ENCODE measurements around the gene HECA.
"Not testable (repeated sequence)": the region's sequence is repeated elsewhere in the genome, so short reads cannot be mapped to it uniquely, and the experiment has no call there.

Gene HECA

DNA sequence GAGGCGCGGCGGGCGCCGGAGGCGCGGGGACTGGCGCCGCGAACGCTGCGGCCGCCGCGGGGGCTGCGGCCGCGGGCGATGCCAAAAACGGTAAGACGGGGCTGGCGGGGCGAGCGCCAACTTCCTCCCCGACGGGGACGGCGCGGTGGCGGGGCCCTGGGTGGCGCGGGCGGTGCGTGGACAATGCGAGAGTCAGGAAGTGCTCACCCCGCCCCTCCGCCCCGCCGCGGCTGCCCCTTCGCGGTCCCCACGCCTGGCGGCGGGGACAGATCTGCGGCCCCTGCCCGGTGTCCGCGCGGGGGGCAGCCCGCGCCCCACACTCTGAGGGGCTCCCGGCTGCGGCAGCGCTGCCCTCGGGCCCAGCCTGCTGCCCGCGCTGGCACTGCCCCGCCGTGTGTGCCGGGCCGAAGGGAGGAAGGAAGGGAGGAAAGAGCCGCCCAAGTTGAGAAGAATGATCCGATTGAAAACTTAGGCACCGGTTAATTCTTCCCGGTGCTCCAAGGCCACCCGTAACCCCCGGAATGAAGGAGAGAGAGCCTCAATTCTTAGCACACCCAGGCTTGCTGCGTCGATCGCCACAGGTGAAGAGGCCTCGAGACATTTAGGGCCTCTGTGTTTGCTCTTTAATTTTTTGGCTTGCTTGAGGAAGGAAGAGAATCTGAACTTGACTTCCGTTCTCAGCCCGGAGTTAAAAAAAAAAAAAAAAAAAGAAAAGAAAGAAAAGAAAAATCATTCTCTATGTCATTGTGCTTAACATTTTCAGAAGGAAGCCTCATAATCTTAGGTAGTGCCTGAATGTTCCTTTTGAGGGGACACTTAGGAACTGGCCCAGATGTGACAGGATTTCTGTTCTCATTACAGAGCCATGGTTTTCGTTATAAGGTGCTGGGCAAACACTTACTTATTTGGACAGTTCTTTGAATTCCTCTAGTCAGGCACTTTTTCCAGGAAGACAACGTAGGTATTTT lies 982 bp downstream of the HECA start:
- DNase-seq = peak; percentile 50

DNA sequence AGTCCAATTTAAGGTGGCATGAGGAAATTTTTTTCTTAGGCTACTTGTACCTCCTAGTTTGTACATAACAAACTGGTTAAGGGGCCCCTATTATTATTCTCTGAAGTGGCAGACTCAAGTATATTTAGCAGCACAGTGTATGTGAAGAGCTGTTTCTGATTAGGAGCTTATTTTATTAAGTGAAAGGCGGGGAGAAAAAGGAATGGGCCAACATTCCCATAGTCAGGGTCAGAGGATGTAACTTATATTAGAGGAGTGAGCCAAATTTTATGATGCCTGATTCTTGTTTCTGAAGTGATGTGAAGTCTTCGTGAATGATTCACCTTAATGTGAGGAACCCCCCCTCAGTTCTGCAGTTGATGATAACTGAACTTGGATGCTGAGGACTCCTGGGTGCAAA lies 2.8 kb downstream of the HECA start:
- DNase-seq = no peak

DNA sequence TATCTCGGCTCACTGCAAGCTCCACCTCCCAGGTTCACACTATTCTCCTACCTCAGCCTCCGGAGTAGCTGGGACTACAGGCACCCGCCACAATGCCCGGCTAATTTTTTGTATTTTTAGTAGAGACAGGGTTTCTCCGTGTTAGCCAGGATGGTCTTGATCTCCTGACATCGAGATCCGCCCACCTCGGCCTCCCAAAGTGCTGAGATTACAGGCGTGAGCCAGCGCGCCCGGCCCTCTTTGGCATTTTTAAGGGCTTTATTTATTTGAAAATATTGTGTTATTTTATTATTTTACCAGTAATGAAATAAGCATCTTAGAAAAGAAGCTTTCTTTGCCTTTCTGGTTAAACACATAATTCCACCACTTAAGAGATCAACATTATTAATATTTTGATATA lies 6.0 kb downstream of the HECA start:
- DNase-seq = not testable (repeated sequence)

DNA sequence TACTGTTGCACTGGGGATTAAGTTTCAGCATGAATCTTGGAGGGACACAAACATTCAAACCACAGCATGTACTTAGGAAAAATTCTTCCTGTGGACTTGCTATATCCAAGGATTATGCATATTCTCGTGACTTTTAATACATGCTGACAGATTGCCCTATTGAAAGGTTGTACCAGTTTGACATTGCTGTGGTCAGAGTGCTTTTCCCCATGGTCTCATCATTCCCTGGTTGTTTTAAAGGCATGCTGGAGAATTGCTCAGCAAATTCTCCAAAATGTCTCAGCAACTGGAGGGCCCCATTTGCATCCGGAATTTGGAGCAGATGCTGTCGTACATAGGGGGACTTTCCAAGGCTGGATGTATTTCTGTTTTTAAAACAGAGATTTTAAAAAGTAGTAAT lies 7.4 kb downstream of the HECA start:
- DNase-seq = no peak

DNA sequence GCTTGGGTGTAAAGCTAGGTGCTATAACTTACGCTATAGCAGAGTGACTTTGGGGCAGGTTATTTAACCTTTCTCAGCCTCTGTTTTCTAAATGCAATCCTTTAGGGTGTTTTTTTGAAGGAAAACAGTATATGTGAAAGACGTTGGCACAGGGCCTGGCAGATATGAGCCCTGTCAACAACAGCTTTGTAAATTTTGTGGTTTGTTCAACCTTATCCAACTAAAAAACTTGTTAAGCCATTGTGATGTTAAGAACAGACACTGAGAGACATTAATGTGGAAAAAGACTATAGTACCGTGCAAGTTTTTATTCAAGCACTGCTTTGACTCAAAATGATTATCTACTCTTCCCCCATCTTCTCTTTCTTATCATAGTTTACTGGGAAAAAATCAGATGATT lies 8.2 kb downstream of the HECA start:
- no peak for DNase-seq

DNA sequence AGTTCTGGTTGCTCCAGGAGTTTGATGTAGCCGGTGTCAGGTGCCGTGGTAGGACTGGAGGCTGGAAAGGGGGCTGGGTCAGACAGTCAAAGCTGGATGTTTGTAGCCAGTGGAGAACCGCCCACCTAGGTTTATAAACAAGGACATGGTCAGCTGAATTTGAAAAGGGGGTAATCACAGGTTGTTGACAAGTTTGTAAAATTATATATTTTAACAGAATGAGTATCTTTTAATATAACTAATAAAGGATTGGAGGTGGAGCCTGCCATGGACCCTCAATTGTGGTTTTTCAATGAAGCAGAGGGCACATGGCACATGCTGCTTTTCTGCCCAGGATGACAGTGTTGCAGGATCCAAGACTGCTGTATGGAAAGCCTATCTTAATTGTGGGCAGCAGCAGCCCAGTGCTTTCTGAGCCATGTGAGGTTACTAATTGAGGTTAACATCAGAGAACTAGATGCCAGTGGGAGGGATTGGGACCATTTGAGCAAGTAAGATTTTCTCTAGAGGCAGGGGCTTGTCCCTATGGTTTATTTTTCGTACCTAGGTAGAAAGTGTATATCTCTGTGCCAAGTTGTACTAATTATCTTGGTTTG lies 9.7 kb downstream of the HECA start:
- DNase-seq = no peak

DNA sequence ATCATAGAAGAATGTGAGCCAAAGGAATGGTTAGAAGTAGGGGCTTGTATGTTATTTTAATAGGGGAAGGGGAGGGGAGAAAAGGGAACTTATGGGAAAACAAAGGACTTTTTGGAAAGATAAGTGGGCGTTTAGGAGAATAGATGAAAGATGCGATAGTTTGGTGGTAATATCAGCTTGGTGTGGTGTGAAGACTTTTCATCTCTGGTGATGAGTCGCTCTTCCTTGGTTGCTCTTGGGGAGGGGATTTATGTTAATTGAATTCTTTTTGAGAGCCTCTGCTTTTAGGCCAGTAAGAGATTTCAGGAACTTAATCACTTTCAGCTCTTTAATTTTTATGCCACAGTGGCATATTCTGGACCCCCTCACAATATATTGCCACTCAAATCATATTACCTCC lies 10.8 kb downstream of the HECA start:
- DNase-seq = no peak

DNA sequence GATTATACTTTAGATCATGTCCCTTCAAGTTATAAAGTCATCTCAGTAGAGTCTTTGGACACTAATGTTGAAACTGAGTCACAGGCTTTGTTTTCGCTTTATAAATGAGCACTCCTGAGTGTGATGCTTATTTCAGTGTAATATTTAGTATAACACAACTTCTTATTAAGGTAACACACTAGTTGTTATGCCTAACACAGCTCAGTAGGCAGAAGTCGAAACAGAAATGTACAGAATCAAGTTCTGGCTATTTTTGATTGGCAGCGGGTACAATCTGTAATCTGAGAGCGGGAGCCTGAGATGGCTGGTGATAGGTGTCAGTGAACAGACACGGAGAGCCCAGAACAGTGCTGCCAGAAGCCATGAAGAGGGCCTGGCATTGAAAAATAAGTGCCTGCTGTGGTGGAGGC lies 11.4 kb downstream of the HECA start:
- DNase-seq = no peak

DNA sequence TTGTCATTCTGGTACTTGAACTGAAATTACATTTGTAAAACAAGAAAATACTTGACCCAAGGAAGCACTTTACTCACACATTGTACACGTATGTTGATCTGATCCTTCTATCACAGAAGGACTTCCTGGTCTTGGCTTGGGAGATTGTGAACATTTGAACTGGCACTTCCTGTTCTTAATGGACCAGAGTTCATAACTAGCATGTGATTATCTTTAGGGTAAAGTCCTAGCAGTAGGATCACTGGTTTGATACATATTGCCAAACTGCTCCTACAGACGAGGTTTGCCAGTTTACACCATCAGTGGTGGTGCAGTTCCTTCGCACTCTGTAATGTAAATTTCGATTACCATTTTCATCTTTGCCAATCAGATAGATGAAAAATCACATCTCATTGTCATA lies 12.7 kb downstream of the HECA start:
- no peak for DNase-seq

DNA sequence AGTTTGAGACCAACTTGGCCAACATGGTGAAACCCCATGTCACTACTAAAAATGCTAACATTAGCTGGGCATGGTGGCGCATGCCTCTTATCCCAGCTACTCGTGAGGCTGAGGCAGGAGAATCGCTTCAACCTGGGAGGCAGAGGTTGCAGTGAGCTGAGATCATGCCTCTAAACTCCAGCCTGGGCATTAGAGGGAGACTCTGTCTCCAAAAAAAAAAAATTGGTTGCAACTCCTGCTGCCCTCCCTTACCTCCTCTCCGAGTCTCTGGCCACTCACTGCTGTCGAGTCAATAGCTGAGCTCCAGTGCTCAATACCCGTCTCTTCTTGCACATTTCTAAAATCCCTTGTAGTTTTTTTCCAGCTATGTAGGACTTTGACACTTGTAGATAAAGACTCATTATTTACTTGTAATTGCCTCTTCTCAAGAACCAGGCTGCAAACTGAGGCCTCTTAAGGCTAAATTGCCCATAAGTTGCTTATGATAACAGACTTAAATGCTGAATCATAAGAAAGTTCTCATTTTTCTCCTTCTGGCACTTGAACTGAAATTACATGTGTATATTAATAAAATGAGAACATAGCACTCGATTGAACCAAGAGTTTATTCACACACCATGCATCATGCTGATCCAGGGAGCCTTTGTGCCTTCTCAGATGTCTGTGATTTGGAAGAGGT lies 13.8 kb downstream of the HECA start:
- DNase-seq = no peak

DNA sequence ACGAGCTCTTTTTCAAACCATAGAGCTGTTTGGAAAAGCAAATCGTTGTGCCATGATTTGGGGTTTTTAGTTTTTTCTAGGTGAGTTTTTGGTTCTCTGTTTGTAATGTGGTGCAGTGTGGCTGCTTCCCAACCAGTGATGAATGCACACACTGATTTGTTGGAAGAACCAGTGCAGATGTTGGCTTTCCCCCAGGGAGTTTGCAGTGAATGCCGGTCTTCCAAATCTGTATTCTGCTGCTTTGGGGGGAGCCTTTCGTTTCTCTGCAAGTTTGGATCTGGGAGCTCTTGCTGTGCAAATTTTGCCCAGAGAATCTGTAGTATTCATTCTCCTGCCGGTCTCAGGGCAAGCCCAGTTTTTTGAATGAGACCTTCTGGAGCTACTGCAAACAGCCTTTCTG lies 14.5 kb downstream of the HECA start:
- DNase-seq = peak; percentile 23

DNA sequence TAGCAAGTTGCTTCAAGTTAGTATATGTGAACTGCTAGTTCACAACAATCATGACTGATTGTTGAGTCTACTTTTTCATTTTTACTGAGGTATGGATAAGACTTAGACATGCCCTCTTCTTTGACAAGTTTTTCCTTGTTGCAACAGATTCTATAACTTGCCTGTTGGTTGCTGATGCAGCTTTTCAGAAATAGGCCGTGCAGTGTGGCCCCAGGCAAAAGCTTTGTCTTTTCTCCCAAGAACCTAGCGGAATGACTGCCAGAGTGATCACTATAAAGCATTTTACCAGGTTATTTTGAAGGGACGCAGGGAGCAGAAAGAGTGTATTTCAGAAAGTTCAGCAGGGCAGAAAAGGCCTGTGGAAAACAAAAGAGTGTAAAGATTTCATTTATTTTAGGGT lies 16.0 kb downstream of the HECA start:
- DNase-seq = no peak

DNA sequence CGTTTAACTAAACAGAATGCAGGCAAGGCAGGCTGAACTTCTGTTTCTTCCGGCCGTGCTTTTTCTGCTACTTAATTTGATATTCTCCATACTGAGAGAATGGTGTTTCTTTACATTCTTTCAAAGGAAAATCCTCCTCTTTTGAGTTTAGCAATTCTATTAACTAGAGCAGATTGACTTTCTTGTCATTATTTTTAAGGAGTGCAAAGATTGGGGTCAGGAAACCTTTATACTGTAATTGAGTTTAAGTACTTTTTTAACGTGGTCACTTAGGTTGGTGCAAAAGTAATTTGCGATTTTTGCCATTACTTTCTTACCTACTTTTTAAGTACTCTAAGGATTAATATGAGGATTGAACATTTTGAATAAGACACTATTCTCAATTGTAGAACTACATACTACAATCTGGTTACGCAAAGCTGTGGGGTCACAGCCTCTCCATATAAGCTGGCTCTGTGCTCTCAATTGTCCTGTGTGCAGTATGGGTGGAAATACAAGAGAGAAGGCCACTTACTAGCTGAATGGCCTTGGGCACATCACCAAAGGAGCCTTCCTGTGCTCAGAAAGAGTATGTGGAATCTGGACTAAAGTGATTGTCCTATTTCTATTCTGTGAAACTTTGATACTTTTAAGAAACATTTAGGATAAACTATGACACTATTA lies 16.7 kb downstream of the HECA start:
- DNase-seq = no peak

DNA sequence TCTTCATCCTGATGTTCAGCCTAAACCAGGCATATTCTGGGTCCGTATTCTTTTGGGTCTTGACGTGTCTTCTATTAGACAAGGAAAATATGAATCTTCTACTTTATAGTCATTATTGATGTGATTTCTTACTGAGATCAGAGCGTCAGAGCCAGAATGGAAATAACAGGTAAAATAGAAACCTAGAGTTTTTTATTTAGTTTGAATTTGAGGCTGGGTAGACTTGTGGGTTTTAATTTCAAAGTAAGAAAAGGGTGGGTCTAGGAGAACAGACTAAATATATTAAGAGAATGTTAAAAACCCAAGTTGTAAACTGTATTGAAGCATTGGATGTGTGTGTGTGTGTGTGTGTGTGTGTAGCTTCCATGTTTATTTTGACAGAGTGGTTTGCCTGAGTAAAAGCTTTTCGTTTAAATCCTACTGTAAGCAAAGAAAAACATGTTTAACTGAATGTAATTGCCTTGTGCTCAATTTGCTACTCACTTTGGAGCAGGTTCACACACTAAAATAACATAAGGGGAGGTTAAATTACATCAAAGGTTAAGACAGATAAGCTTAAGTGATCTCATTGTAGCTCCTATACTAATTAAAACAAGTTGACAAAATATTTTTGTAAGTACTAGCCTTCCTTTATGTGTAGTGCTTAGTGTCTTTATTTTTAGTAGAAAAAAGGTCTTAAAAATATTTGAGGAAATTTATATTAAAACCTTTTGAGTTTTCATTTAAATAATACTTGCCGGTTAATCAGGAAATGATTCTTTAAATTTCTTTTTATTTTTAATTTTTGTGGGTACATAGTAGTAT lies 17.4 kb downstream of the HECA start:
- no peak for DNase-seq

DNA sequence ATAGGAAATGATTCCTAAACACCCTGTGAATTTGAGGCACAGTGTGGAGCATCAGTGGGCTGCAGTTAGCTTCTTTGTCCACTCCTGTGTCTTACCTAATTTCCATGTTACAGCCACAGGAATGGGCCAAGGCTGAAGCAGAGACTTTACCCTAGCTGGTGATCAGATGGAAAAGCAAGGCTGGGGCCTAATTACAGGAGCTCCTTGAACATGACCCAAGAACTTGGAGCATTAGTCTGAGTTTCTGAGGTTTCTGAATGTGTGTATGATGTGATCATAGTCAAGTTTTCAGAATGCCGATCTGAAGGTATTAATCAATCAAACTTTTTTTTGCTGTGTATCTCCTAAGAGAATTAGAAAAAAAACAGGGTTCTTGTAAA lies 18.0 kb downstream of the HECA start:
- DNase-seq = no peak

DNA sequence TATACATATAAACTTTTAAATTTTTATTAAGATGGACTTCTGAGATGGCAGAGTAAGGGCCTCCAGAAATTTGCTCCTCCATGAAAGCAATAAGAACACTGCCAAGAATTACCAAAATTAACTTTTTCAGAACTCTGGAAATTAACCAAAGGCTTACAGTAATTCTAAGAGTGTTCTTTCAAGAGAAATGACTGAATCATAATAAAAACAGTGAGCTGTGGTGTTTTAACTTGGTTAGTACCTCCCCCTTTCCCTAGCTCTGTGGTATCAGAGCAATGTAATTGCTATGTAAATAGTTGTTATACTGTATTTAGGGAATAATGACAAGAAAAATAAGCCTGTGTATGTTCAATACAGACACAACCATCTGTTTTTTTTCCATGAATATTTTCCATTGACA lies 19.0 kb downstream of the HECA start:
- no peak for DNase-seq

DNA sequence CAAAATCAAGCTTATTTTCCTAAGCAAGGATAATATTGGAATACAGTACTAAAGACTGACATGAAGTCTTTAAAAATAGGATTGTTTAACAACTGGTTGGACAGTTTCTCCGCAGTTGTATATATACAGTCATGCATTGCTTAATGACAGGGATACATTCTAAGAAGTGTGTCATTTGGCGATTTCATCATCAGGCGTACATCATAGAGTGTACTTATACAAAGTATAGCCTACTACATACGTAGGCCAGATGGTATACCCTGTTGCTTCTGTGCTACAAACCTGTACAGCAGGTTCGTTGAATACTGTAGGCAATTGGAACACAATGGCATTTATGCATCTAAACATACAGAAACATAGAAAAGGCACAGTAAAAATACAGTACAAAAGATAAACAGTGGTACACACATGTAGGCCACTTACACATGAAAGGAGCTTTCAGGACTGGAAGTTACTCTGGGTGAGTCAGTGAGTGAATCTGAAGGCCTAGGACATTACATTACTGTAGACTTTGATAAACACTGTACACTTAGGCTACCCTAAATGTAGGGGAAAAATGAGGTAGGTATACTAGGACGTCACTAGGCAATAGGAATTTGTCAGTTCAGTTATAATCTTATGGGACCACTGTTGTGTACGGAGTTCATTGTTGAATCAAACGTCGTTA lies 20.1 kb downstream of the HECA start:
- DNase-seq = no peak

DNA sequence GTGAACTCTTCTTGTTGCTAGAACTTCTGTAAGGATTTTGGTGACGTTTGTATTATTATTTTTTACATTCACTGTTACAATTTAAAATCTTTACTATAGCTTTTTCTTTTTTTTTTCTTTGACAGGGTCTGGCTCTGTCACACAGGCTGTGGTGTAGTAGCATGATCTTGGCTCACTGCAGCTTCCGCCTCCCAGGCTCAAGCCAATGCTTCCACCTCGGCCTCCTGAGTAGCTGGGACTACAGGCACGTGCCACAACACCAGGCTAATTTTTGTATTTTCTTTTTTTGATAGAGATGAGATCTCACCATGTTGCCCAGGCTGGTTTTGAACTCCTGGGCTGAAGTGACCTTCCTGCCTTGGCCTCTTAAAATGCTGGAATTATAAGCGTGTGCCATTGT lies 21.2 kb downstream of the HECA start:
- DNase-seq = no peak

DNA sequence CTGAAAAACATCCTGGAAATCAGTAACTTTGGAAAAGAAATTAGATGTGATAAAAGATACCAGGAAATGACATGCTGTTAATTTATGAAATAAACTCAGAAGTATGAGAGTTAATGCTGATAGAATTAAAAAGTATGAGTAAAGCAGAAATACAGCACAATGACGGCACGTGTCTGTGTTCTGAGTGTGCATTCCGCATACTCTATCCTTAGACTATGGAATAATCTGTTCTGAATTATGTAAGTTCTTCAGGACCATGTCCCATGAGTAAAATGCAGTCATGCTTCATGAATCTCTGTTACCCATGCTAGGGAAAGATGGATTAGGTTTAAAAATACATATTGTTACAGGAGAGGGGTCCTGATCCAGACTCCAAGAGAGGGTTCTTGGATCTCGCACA lies 21.7 kb downstream of the HECA start:
- no peak for DNase-seq

DNA sequence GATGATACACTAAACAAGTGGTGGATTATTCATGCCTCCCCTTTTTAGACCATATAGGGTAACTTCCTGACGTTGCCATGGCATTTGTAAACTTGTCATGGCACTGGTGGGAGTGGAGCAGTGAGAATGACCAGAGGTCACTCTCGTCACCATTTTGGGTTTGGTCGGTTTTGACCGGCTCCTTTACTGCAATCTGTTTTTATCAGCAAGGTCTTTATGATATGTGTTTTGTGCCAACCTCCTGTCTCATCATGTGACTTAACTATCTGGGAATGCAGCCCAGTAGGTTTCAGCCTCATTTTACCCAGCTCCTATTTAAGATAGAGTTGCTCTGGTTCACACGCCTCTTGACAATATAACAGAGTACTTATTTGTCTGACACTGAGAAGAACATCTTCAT lies 22.2 kb downstream of the HECA start:
- DNase-seq = not testable (repeated sequence)

DNA sequence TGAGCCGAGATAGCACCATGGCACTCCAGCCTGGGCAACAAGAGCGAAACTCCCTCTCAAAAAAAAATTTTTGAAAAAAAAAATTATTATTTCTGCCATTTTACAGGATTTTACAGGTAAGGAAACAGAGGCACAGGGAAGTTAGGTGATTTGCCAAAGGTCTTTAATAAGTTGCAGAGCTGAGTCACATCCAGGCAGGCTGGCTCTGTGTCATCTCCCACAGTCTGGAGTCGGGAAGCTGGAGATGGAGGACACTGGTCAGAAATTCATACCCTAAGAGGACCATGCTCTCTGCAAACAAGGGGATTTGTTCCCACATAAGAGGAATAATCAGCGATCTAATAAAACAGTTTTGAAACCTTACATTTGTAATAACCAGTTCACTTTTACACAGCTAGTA lies 24.1 kb downstream of the HECA start:
- no peak for DNase-seq

DNA sequence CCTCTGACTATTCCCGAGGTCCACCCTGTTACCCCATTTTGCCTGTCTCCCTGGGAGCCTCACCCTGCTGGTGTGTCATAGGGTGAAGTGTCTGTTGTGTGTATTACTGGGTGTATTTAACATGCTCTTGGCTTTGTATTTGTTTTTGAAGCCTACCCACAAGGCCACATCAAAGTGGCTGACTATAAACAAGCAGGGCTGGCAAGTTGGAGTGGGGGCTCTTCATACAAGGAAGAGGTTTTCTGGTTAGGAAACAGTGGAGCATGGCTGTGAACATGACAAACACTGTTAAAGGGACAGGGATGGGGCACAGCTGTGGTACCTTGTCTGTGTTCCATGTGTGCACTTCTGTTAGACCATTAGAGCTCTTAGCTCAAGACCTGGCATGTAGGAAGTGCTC lies 26.3 kb downstream of the HECA start:
- no peak for DNase-seq

Measured in midbrain (tissue), 1 donor.